SK-MEL-5 (cell line): Measurements from ENCODE around the gene PLXND1. TPM values are rescaled to one million over a fixed set of nuclear protein-coding genes. Genes with fewer than 3 reads are reported as not detected.
"Not testable (repeated sequence)": the region's sequence is repeated elsewhere in the genome, so short reads cannot be mapped to it uniquely, and the experiment has no call there.

ENCODE experiments used
- DNase-seq: peaks from one replicate; pipeline ENCODE4 v3.0.0-alpha.2; 2016; ENCODE audit warnings: low read depth, low spot score
- in situ Hi-C: cut with HindIII; loops from 2 replicates; pipeline ENCODE4 v1.10.0; 2016; ENCODE audit warnings: low sequenced_read_pairs, high pct_unique_total_duplicates, low pct_unique_long_range_greater_than_20kb
- small RNA-seq, 2 experiments: library from RNA; depleted of rRNA; stranded (forward); fragments of <200 nt; gene quantifications; one replicate each; pipeline ENCODE3, GENCODE V24; 2014
- total RNA-seq: library from RNA; depleted of rRNA; stranded (reverse); fragments of >200 nt; shearing (Covaris generic); gene quantifications from 2 replicates; pipeline ENCODE4 v1.2.3, GENCODE V29; 2014; rRNA removed

Gene PLXND1
- total RNA-seq, 1 experiment from 2014 or later, result 17.6 TPM

DNA sequence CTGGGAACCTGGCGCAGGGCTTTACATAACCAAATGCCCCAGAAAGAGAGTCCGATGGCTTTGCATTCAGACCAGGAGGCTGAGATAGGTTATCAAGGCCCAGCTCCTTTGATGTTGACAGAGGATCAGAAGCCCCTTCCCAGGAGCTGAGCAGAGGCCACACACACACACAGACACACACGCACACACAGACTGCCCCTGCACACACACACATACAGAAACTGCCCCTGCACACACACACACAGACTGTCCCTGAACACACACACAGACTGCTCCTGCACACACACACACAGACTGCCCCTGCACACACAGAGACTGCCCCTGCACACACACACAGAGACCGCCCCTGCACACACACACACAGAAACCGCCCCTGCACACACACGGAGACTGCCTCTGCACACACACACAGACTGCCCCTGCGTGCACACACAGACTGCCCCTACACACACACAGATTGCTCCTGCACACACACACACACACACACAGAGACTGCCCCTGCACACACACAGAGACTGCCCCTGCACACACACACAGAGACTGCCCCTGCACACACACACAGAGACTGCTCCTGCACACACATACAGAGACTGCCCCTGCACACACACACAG lies 90.5 kb downstream of the PLXND1 start:
- in situ Hi-C loops, DNase-seq: not testable (repeated sequence)

GRCh38 chr3:129515108-129515820 lies 91.2 kb downstream of the PLXND1 start:
- DNase-seq, in situ Hi-C loops: not testable (repeated sequence)

- DNase-seq, result no peak
- in situ Hi-C loops, result no loop called here
Measured at GRCh38 chr3:129514563-129514962, 91.9 kb downstream of the PLXND1 start.

DNA sequence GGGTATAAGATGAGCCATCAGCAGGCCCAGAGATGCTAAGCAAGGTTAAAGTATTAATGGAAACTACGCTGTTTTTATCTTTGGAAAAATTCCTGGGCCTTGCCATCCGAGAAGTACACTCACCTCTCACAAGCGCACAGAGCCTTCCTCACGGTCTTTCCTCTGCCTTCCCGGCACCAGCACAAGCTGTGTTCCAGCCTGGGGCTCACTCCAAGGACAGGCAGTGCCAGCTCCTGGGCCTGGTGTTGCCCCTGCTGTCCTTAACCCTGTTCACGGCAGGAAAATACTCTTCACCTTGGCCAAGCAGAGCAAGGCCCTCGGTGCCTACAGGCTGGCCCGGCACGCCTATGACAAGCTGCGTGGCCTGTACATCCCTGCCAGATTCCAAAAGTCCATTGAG lies 92.4 kb downstream of the PLXND1 start:
- in situ Hi-C loops, result no loop called here
- no peak for DNase-seq

DNA sequence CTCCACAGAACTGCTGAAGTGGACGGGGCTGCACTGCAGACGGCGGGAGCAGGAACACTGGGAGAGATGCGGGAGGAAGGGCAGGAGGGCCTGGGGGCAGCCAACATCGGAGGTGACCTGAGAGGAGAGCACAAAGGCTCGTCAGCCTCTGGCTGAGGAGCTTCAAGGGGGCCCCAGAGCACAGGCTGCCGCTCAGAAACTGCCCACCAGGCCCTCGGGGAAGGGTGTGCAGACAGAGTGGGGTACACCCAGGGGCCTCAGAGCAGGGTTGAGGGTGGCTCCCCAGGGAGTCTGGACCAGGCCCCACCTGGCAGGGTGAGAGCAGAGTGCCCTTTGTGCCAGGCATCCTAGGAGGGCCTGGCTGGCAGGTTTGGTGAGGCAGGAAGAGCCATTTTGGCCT lies 92.8 kb downstream of the PLXND1 start:
- no peak for DNase-seq
- in situ Hi-C loops, result no loop called here

DNA sequence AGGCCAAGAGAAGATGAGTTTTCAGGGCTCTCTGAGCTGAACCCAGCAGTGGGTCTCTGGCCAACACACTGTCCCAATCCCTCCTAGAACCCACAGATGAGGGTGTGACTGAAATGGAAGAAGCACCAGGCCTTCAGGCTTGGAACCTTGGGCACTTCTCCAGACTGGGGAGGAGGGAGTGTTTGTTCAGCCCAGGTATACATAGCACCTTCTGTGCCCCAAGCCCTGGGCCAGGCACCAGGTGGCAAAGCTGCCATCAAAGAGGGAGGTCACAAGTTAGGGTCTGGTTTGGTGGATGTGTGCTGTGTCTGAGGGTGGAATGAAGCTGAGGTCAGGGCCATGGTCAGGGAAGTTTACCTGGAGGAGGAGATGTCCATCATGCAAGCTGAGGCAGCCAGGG lies 93.9 kb downstream of the PLXND1 start:
- DNase-seq, result no peak
- in situ Hi-C loops, result no loop called here

- DNase-seq, result no peak
- in situ Hi-C loops, result no loop called here
Measured at GRCh38 chr3:129507181-129507831, 99.2 kb downstream of the PLXND1 start.

DNA sequence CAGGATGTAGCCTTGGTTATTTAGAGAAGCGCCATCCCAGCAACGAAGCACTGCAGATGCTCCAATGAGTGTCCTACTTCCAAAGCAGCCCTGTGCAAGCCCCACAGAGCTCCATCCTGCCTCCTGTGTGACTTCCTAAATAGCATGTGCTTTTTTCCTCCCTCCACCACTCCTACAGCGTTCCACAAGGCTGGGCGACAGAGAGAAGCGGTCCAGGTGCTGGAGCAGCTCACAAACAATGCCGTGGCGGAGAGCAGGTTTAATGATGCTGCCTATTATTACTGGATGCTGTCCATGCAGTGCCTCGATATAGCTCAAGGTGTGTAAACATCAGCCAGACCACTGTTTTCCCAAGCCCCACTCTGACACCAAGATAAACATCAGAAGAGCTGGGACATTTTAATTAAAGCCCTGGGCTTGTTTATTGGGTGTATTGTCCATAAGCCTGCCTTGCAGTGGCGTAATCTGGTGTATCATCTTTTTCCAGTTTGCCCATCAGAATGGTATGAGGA lies 100.2 kb downstream of the PLXND1 start:
- in situ Hi-C loops, result no loop called here
- DNase-seq, result no peak

DNA sequence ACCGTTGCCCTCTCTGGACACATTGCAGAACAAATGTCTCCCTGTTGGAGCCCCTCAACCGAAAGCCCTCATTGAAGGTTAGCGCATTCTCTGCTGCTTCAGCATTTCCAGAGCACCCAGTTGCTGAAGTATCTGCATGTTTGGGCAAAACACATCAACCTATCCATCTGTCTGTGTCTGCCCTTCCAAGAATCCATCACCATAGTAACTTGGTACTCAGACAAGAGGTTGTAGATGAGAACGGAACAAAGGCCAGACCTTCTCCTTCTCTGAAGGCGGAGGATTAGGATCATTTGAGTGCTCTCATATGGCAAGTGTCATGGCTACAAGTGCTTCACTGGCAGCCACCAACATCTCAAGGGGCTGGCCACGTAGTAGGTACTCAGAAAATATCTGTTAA lies 101.1 kb downstream of the PLXND1 start:
- DNase-seq, result no peak
- in situ Hi-C loops, result no loop called here

Small RNAs within 50 kb of the gene (small RNA-seq; reads per million reads assigned to genes)
- gene RN7SL752P, result 0 to 0.19 reads per million in 2 experiments

Other genes with a start within 250 kb of the PLXND1 start
- gene EFCAB12, start 178.0 kb downstream of the PLXND1 start, total RNA-seq, result 0.08 TPM in 1 of 2 replicates, not detected in the other
- 16.2 and 18.5 TPM in 2 replicates for gene MBD4, start 166.7 kb downstream of the PLXND1 start, total RNA-seq
- 6.4 and 8.6 TPM in 2 replicates for gene IFT122, start 166.5 kb downstream of the PLXND1 start, total RNA-seq
- not detected in 2 replicates for gene RHO, start 78.0 kb downstream of the PLXND1 start, total RNA-seq
- gene H1-8, start 63.5 kb downstream of the PLXND1 start, total RNA-seq, result not detected in 2 replicates